K562 (cell line): ENCODE data around the gene FKBP2. TPM values are rescaled to one million over a fixed set of nuclear protein-coding genes. Genes with fewer than 3 reads are reported as not detected.

Experiments
- ARHGAP35 ChIP-seq: fragments of 450-650 bp; IDR thresholded peaks from 2 replicates; pipeline ENCODE4 v1.6.1; 2018; ENCODE audit not compliant: partially characterized antibody
- ETS2 ChIP-seq: IDR thresholded peaks from 2 replicates; pipeline ENCODE4 v1.6.1; 2016; ENCODE audit warnings: borderline replicate concordance, missing genetic modification characterization, mild to moderate bottlenecking, moderate library complexity, missing compliant biosample characterization; ENCODE audit not compliant: poor library complexity, severe bottlenecking
- HDAC1 ChIP-seq, 2 experiments: fragments of 450-650 bp; IDR thresholded peaks; 2 replicates each; pipeline ENCODE4 v1.6.1; 2016 to 2017; ENCODE audit warnings: inconsistent platforms in 1 of 2, mild to moderate bottlenecking in 1 of 2, moderate library complexity in 1 of 2
- KAT2B ChIP-seq: IDR thresholded peaks from one replicate; pipeline ENCODE4 v1.6.1; 2012; ENCODE audit warnings: low read depth, mild to moderate bottlenecking, control low read depth, inconsistent platforms, low read length, moderate library complexity
- L3MBTL2 ChIP-seq: fragments of 450-650 bp; IDR thresholded peaks from 2 replicates; pipeline ENCODE4 v1.6.1; 2016; ENCODE audit warnings: mild to moderate bottlenecking, moderate library complexity
- MAZ ChIP-seq, 2 experiments: fragments of 450-650 bp in 1 of 2; sonication (generic) in 1 of 2; formaldehyde crosslinking; IDR thresholded peaks in 1 of 2; conservative IDR thresholded peaks in 1 of 2; 2 replicates each; pipeline versions ENCODE4 v1.4.0 to v1.5.0; 2020; ENCODE audit warnings: mild to moderate bottlenecking in 1 of 2, missing genetic modification reagents in 1 of 2
- MTA1 ChIP-seq: fragments of 450-650 bp; IDR thresholded peaks from 2 replicates; pipeline ENCODE4 v1.6.1; 2017; ENCODE audit warnings: borderline replicate concordance
- MYBL2 ChIP-seq, 2 experiments: fragments of 450-650 bp in 1 of 2; sonication (generic) in 1 of 2; formaldehyde crosslinking in 1 of 2; IDR thresholded peaks; 2 replicates each; pipeline versions ENCODE4 v1.6.1 to v1.8.1; 2017 to 2022; ENCODE audit warnings: borderline replicate concordance in 1 of 2, inconsistent platforms in 1 of 2, low read depth in 1 of 2, mild to moderate bottlenecking in 1 of 2, missing genetic modification reagents in 1 of 2, moderate library complexity in 1 of 2
- NR4A1 ChIP-seq, 2 experiments: fragments of 250-450 bp in 1 of 2; fragments of 450-650 bp in 1 of 2; sonication (Bioruptor Pico) in 1 of 2; IDR thresholded peaks; 2 replicates each; pipeline versions ENCODE4 v1.4.0 to v1.6.1; 2016 to 2020; ENCODE audit warnings: mild to moderate bottlenecking in 2 of 2, missing compliant biosample characterization in 1 of 2, missing genetic modification characterization in 1 of 2, moderate library complexity in 1 of 2
- SOX6 ChIP-seq: fragments of 450-650 bp; IDR thresholded peaks from 2 replicates; pipeline ENCODE4 v1.6.1; 2014; ENCODE audit warnings: mild to moderate bottlenecking
- SREBF1 ChIP-seq: fragments of 150-350 bp; IDR thresholded peaks from 2 replicates; pipeline ENCODE4 v1.6.1; 2014; ENCODE audit warnings: antibody characterized with exemption, low read depth, low read length, borderline replicate concordance
- ZNF224 ChIP-seq: sonication (generic); formaldehyde crosslinking; IDR thresholded peaks from 2 replicates; pipeline ENCODE4 v1.8.0; 2022; ENCODE audit warnings: mild to moderate bottlenecking, missing genetic modification reagents
- ZNF3 ChIP-seq: fragments of 250-450 bp; sonication (Bioruptor Pico); IDR thresholded peaks from 2 replicates; pipeline ENCODE4 v1.5.0; 2021; ENCODE audit warnings: mild to moderate bottlenecking, moderate library complexity
- ZNF518B ChIP-seq: fragments of 250-450 bp; sonication (Bioruptor Pico); IDR thresholded peaks from 2 replicates; pipeline ENCODE4 v1.5.0; 2021; ENCODE audit warnings: mild to moderate bottlenecking, moderate library complexity
- polyA plus RNA-seq, 8 experiments: library from polyadenylated mRNA; depleted of rRNA in 4 of 8; stranded (reverse) in 5 of 8; unstranded in 3 of 8; fragments of >200 nt; fragmentation: Nextera tagmentation in 2 of 8; fragmentation: Illumina TruSeq in 1 of 8; extraction: Ambion mirVana in 2 of 8; extraction: Trizol in 1 of 8; gene quantifications; 2 replicates each; pipeline versions ENCODE4 v1.2.1 to v1.2.3, GENCODE V29; 2011 to 2014; ENCODE audit warnings: inconsistent platforms in 1 of 8, missing spikeins in 1 of 8
- total RNA-seq, 7 experiments: library from RNA; depleted of rRNA in 6 of 7; stranded (reverse); fragments of >200 nt in 6 of 7; fragmentation: Illumina TruSeq in 2 of 7; extraction: Trizol in 2 of 7; gene quantifications; 2 replicates each; pipeline versions ENCODE4 v1.2.1 to v1.2.3, GENCODE V29; 2011 to 2021; ENCODE audit warnings: low replicate concordance in 1 of 7
- TF ChIP-seq, protein P1 (sequence below): fragments of 250-450 bp; sonication (Bioruptor Pico); IDR thresholded peaks from 2 replicates; pipeline ENCODE4 v1.8.0; 2022; ENCODE audit warnings: inconsistent platforms, mild to moderate bottlenecking, moderate library complexity, borderline replicate concordance
- TF ChIP-seq, protein P2 (sequence below): sonication (generic); formaldehyde crosslinking; IDR thresholded peaks from 2 replicates; pipeline ENCODE4 v1.8.0; 2022; ENCODE audit warnings: mild to moderate bottlenecking, missing genetic modification reagents

The FKBP2 gene
- total and polyA plus RNA-seq, 9 of the 15 experiments (the other 6 are each of a cell fraction or from before 2014, with no cell fraction given): 3.5 to 151 (median 58.1) TPM

DNA sequence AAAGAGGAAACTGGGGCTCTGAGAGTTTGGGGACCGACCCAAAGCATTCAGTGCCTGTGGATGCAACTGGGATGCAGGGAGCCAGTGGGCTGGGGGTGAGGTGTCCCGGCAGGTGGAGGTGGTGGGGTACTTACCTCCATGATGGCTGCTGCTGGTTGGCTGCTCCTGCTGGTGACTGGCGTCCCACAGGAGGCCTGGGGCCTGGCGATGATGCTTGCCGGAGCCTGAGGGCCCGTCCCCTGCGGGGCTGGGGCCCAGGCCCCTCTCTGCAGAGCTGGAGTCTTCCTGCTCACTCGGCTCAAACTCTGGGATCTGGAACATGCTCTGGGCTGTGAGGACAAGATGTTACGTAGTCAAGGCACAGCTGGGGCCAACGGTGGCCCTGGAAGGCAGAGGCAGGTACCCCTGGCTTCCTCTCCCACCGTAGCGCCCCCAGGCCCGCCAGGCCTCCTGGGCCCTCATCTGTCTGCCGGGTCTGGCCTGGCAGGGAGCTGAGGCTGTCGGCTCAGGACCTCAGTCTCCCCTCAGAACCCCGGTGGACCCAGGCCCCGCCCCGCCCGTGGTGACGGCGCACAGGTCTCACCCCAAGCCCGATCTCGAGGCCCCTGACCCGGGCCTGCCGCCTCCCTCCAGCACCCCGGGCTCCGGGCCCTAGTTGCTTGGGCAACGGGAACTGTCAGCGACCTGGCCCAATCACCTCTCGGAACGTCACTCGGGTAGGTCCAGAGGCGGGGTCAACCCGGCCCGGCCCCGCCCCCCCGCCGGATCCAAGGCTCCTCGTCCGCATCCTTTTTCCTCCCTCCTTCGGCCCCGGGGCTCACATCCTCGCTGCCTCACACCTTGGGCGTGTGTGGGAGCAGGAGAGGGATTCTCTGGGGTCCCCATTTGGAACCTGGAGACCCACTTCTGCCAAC, 43.4 kb downstream of the FKBP2 start, which contains the start of gene BAD (continued):
- no peak for TF ChIP-seq NR4A1 (CRISPR knock-in tag; IDR thresholded peaks at IDR 0.05)
- no peak for TF ChIP-seq NR4A1 (tag; IDR thresholded peaks at IDR 0.05)
- no peak for TF ChIP-seq ZNF3 (CRISPR knock-in tag)
- no peak for TF ChIP-seq SREBF1
- TF ChIP-seq MYBL2 (IDR thresholded peaks at IDR 0.05; ENCODE audit: low read depth): no peak
- no peak for TF ChIP-seq MYBL2 (CRISPR knock-in tag; IDR thresholded peaks at IDR 0.05; ENCODE audit: borderline replicate concordance)
- no peak for TF ChIP-seq ZNF224 (CRISPR knock-in tag)
- no peak for TF ChIP-seq ETS2 (tag)
- TF ChIP-seq MAZ (CRISPR knock-in tag; conservative IDR thresholded peaks at IDR 0.05 in 1 of 2, IDR thresholded peaks at IDR 0.05 in 1 of 2): peak; percentile 51 to 58; a peak in 3 of 4 replicates
- no peak for TF ChIP-seq SOX6
- TF ChIP-seq KAT2B: no peak
- TF ChIP-seq ARHGAP35: no peak
- no peak for TF ChIP-seq HDAC1 (IDR thresholded peaks at IDR 0.05)
- TF ChIP-seq, protein P1, sequence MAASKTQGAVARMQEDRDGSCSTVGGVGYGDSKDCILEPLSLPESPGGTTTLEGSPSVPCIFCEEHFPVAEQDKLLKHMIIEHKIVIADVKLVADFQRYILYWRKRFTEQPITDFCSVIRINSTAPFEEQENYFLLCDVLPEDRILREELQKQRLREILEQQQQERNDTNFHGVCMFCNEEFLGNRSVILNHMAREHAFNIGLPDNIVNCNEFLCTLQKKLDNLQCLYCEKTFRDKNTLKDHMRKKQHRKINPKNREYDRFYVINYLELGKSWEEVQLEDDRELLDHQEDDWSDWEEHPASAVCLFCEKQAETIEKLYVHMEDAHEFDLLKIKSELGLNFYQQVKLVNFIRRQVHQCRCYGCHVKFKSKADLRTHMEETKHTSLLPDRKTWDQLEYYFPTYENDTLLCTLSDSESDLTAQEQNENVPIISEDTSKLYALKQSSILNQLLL (CRISPR knock-in tag): no peak
- no peak for TF ChIP-seq MTA1
- TF ChIP-seq, protein P2, sequence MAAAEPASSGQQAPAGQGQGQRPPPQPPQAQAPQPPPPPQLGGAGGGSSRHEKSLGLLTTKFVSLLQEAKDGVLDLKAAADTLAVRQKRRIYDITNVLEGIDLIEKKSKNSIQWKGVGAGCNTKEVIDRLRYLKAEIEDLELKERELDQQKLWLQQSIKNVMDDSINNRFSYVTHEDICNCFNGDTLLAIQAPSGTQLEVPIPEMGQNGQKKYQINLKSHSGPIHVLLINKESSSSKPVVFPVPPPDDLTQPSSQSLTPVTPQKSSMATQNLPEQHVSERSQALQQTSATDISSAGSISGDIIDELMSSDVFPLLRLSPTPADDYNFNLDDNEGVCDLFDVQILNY (CRISPR knock-in tag): no peak
- no peak; the same call in 1 of the 2 replicates for TF ChIP-seq L3MBTL2
- TF ChIP-seq ZNF518B (CRISPR knock-in tag): no peak
